GM12892 (cell line): ENCODE measurements around the gene DUOXA2.

Experiments
- POLR2A ChIP-seq: IDR thresholded peaks from 2 replicates; pipeline ENCODE4 v1.6.1; 2011; ENCODE audit warnings: low read depth, low read length, control low read depth
- POLR2AphosphoS5 ChIP-seq: IDR thresholded peaks from 2 replicates; pipeline ENCODE4 v1.6.1; 2011; ENCODE audit warnings: low read depth, low read length, control low read depth
- TAF1 ChIP-seq: IDR thresholded peaks from 2 replicates; pipeline ENCODE4 v1.6.1; 2011; ENCODE audit warnings: low read depth, mild to moderate bottlenecking, control low read depth, low read length, borderline replicate concordance

DNA sequence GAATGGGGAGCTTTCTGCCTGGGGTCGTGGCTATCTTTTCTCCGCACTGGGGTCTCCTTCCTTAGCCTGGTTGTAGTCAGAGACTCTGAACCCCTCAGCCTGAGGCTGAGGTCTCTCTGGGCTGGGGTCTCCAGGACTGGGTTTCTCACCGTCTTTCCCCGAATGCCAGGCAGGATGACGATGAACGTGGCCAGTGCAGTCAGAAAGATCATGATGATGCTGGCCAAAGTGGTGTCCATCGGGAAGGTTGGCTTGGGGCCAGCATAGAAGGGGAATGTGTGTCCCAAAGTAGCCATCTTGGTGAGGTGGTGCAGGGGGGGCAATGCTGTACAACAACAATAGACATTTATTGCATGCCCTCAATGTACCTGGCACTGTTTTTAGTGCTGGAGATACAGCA, 8.6 kb downstream of the DUOXA2 start:
- no peak for TF ChIP-seq POLR2A
- TF ChIP-seq POLR2AphosphoS5, result no peak
- no peak for TF ChIP-seq TAF1
